Endothelial cell of umbilical vein (primary cell): ENCODE measurements around the gene NOP10. TPM values are rescaled to one million over a fixed set of nuclear protein-coding genes. Genes with fewer than 3 reads are reported as not detected.

Experiments
- BruUV-seq: library from RNA; stranded (reverse); fragments of 400-500 nt; replicated peaks from 2 replicates; lab custom pipeline; 2021; lab: Mats Ljungman, UMichigan
- CTCF ChIA-PET: fragments of 300-600, 350-600 bp; sonication (Branson Sonifier 250); formaldehyde crosslinking; loops from one replicate; lab custom pipeline; 2021; ENCODE audit warnings: antibody characterized with exemption, inconsistent platforms; lab: Charles Lee
- POLR2A ChIA-PET: fragments of 300-600, 350-600 bp; sonication (Branson Sonifier 250); formaldehyde crosslinking; loops from one replicate; lab custom pipeline; 2021; ENCODE audit warnings: antibody characterized with exemption, inconsistent platforms; lab: Charles Lee
- DNase-seq: peaks from one replicate; pipeline ENCODE4 v3.0.0-alpha.2; 2011; ENCODE audit warnings: low read depth, low spot score
- FAIRE-seq: peaks from 2 replicates; lab custom pipeline; 2011; peaks lifted over from hg19 to GRCh38; lab: Jason Lieb, UNC
- H2AFZ ChIP-seq: 2 replicates; pipeline ENCODE4 v1.6.0; 2012; ENCODE audit warnings: low read depth, low read length, control low read depth, inconsistent platforms
- H3K27ac ChIP-seq: 2 replicates; pipeline ENCODE4 v1.5.1; 2011; ENCODE audit warnings: low read depth, mild to moderate bottlenecking, control low read depth, low read length, moderate library complexity; ENCODE audit not compliant: insufficient read depth
- H3K27me3 ChIP-seq, 2 experiments: 2 replicates each; pipeline versions ENCODE4 v1.6.0 to v1.6.1; 2011; ENCODE audit warnings: low read length in 2 of 2, mixed read lengths in 1 of 2; ENCODE audit not compliant: control insufficient read depth in 2 of 2, insufficient read depth in 2 of 2
- H3K36me3 ChIP-seq, 2 experiments: 2 replicates in 1 of 2; 3 replicates in 1 of 2; pipeline ENCODE4 v1.5.1; 2011; ENCODE audit warnings: low read length in 2 of 2, mild to moderate bottlenecking in 1 of 2, moderate library complexity in 1 of 2; ENCODE audit not compliant: control insufficient read depth in 2 of 2, insufficient read depth in 2 of 2; ENCODE audit errors: extremely low read depth in 1 of 2
- H3K4me1 ChIP-seq: 3 replicates; pipeline ENCODE4 v1.5.1; 2011; ENCODE audit warnings: mild to moderate bottlenecking, low read length; ENCODE audit not compliant: control insufficient read depth, insufficient read depth; ENCODE audit errors: extremely low read depth
- H3K4me2 ChIP-seq: 2 replicates; pipeline ENCODE4 v1.6.1; 2011; ENCODE audit warnings: low read length, control low read depth, mixed read lengths; ENCODE audit not compliant: insufficient read depth
- H3K4me3 ChIP-seq, 3 experiments: fragments of 200-600 bp in 1 of 3; sonication (generic), shearing (Covaris generic) in 1 of 3; replicated peaks in 1 of 3; 2 replicates each; pipeline ENCODE4 v1.5.1; 2011 to 2016; ENCODE audit warnings: control low read depth in 3 of 3, low read length in 3 of 3, mild to moderate bottlenecking in 2 of 3, inconsistent platforms in 1 of 3, low read depth in 1 of 3, moderate library complexity in 1 of 3; ENCODE audit not compliant: insufficient read depth in 1 of 3
- H3K79me2 ChIP-seq: 2 replicates; pipeline ENCODE4 v1.6.0; 2012; ENCODE audit warnings: low read length, inconsistent platforms; ENCODE audit not compliant: control insufficient read depth, insufficient read depth
- H3K9ac ChIP-seq: replicated peaks from 2 replicates; pipeline ENCODE3; 2011; ENCODE audit warnings: low read length, control low read depth; ENCODE audit not compliant: insufficient read depth; ENCODE audit errors: extremely low read depth
- H3K9me1 ChIP-seq: replicated peaks from 3 replicates; pipeline ENCODE4 v1.6.0; 2011; ENCODE audit warnings: mild to moderate bottlenecking, low read length; ENCODE audit not compliant: control insufficient read depth, insufficient read depth; ENCODE audit errors: extremely low read depth
- H3K9me3 ChIP-seq: replicated peaks from 2 replicates; pipeline ENCODE4 v1.5.1; 2012; ENCODE audit warnings: low read length, inconsistent platforms; ENCODE audit not compliant: control insufficient read depth, insufficient read depth
- H4K20me1 ChIP-seq: replicated peaks from 2 replicates; pipeline ENCODE3; 2011; ENCODE audit warnings: mild to moderate bottlenecking, low read length; ENCODE audit not compliant: control insufficient read depth, insufficient read depth; ENCODE audit errors: extremely low read depth
- CTCF ChIP-seq, 2 donors: IDR thresholded peaks; 1 replicate in 1 of 2; 2 replicates in 1 of 2; pipeline ENCODE4 v1.5.1; 2011; ENCODE audit warnings: low read length in 2 of 2, mild to moderate bottlenecking in 2 of 2, moderate library complexity in 2 of 2, control low read depth in 1 of 2, inconsistent platforms in 1 of 2, low read depth in 1 of 2; ENCODE audit not compliant: insufficient read depth in 1 of 2; ENCODE audit errors: extremely low read depth in 1 of 2
- EZH2 ChIP-seq: IDR thresholded peaks from 2 replicates; pipeline ENCODE4 v1.6.1; 2012; ENCODE audit warnings: borderline replicate concordance, low read depth, mild to moderate bottlenecking, moderate library complexity, low read length, inconsistent platforms; ENCODE audit not compliant: severe bottlenecking
- FOS ChIP-seq: IDR thresholded peaks from 2 replicates; pipeline ENCODE4 v1.6.1; 2011; ENCODE audit warnings: mild to moderate bottlenecking, low read length, moderate library complexity, borderline replicate concordance; ENCODE audit not compliant: insufficient read depth
- GATA2 ChIP-seq: IDR thresholded peaks from 2 replicates; pipeline ENCODE4 v1.7.0; 2011; ENCODE audit warnings: low read depth, mild to moderate bottlenecking, moderate library complexity, mixed read lengths, low read length; ENCODE audit not compliant: insufficient read length, insufficient read depth
- JUN ChIP-seq: IDR thresholded peaks from 2 replicates; pipeline ENCODE4 v1.6.1; 2011; ENCODE audit warnings: borderline replicate concordance, low read depth; ENCODE audit not compliant: insufficient read length, insufficient read depth
- MAX ChIP-seq: IDR thresholded peaks from 2 replicates; pipeline ENCODE4 v1.6.1; 2011; ENCODE audit not compliant: insufficient read depth, insufficient read length
- MYC ChIP-seq: IDR thresholded peaks from one replicate; pipeline ENCODE4 v1.6.1; 2011; ENCODE audit warnings: mild to moderate bottlenecking, low read depth, low read length
- POLR2A ChIP-seq: IDR thresholded peaks from 2 replicates; pipeline ENCODE4 v1.6.1; 2012; ENCODE audit warnings: low read depth, mild to moderate bottlenecking, control low read depth, low read length
- POLR2AphosphoS5 ChIP-seq: IDR thresholded peaks from 2 replicates; pipeline ENCODE4 v1.6.1; 2012; ENCODE audit warnings: low read depth, mild to moderate bottlenecking, control low read depth, low read length, moderate library complexity; ENCODE audit not compliant: insufficient read depth
- dilution Hi-C: fragments of 300-500 bp; cut with MboI; formaldehyde crosslinking; loops from one replicate; pipeline ENCODE4 v1.15.0; 2019; ENCODE audit warnings: low sequenced_read_pairs; ENCODE audit not compliant: extremely low pct_ligation_motif_present
- intact Hi-C: fragments of 100-400 bp; cut with micrococcal nuclease; formaldehyde crosslinking; loops from one replicate; pipeline ENCODE4 v1.10.0; 2022
- polyA plus RNA-seq, 4 experiments: library from polyadenylated mRNA; depleted of rRNA in 3 of 4; stranded (reverse) in 3 of 4; unstranded in 1 of 4; fragments of >200 nt; gene quantifications; 2 replicates each; pipeline versions ENCODE4 v1.2.1 to v1.2.3, GENCODE V29; 2011 to 2012; ENCODE audit warnings: missing spikeins in 1 of 4
- total RNA-seq: library from RNA; stranded (reverse); gene quantifications from 2 replicates; pipeline ENCODE4 v1.2.3, GENCODE V29; 2021

NOP10 gene
- total and polyA plus RNA-seq, 2 donors (not counting 3 experiments of a cell fraction or from before 2014, with no cell fraction given): 225 to 710 TPM

- FAIRE-seq (no peak), DNase-seq (no peak)
- Histone ChIP-seq H3K4me1 (no peaks in the 10 kb centered on the region), H3K79me2 (no peaks in the 10 kb centered on the region), H2AFZ (no peak overlapping the region), H3K36me3 (no peaks in the 10 kb centered on the region), H3K27me3 (no peaks in the 10 kb centered on the region), H3K4me2 (no peak overlapping the region), H4K20me1 (no peaks in the 10 kb centered on the region), H3K9me1 (no peaks in the 10 kb centered on the region), H3K27ac (no peak overlapping the region), H3K9ac (no peak overlapping the region), H3K4me3 (no peak overlapping the region), H3K9me3 (no peaks in the 10 kb centered on the region)
- CTCF ChIA-PET: no interaction called here
- BruUV-seq: no TSS peak
- POLR2A ChIA-PET: no interaction called here
- dilution Hi-C loops (no loop called here), intact Hi-C loops (no loop called here)
- TF ChIP-seq CTCF (IDR thresholded peaks at IDR 0.05; ENCODE audit: extremely low read depth in 1 of 2, insufficient read depth in 1 of 2, low read depth in 1 of 2, low read length in 2 of 2) (no peak), GATA2 (no peak), EZH2 (no peak), FOS (no peak), MYC (no peak), MAX (no peak), JUN (no peak), POLR2A (no peak), POLR2AphosphoS5 (no peak)
Observed at GRCh38 chr15:34374816-34375215, 31.9 kb upstream of the NOP10 start.
